HG03108 (cell line): ENCODE data around the gene GRIA4.

Experiments
- ATAC-seq: cut with Tn5 transposase; IDR thresholded peaks from one replicate; pipeline ENCODE4 v1.9.1; 2021; ENCODE audit warnings: moderate library complexity; ENCODE audit not compliant: unreplicated experiment

Gene GRIA4

DNA sequence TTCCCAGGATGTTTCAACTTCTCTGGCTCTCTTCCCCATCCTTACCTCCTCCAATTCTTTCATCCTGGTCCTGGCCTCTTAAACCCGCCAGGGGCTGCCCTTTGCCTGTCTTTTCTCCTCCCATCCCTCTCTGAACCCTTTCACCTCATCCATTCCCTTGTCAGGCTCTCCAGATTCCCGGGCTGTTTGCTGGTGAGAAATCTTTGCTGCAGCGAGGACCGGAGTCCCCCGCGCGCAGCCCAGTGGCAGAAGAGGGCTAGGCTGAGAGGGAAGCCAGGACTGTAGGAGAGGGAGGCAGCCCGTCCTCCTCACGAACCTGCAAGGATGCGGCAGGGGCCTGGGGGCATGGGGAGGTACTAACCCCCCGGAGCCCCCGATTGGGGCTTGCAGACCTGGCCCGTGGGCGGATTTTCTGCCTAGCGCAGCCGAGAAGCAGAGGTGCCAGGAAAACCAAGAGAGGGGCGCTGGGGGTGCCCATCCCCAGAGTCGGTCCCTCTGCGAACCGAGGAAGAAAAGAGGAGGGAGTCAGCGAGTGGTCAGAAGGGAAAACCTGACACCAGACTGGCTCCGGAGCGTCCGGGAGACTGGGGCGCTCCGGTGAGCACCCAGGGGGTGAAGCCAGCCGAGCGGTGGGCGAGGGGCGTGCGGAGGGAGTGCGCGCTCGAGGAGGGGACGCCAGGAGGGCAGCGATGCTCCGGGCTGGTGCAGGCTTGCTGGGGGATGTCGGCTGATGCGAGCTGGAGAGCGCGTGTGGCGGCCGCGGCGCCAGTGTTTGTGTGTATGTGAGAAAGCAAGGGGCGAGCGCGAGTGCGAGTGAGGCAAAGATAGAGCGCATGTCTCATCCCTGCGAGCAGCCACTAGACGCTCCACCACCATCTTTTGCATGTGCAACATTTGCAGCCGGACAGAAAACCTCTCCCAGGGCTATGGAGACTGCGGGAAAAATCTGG is at the start of gene GRIA4:
GRIA4 (plus strand) TSS at position 242 of the 950 bp plus-strand sequence. CDS start 925 bp downstream, outside the sequence.
- no peak for ATAC-seq

- ATAC-seq = no peak
Observed at GRCh38 chr11:105573091-105573490, 36.8 kb upstream of the GRIA4 start.

DNA sequence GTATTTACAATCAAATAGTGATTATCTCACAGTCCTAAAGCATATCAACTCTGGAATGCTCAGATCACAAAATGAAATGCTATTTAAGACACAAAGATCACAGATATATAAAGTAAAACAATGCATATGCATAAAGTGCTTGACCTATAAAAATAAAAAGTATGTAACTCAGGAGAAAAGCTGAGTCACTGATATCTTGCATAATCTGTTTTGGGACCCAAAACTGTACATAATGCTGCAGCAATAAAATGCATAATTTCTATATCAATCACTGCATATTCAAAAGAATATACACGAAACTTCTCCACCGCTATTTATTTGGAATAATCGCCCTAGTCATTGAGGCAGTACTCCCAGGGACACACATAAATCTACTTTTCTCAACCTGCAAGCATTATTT is 34.9 kb upstream of the GRIA4 start:
- no peak for ATAC-seq

DNA sequence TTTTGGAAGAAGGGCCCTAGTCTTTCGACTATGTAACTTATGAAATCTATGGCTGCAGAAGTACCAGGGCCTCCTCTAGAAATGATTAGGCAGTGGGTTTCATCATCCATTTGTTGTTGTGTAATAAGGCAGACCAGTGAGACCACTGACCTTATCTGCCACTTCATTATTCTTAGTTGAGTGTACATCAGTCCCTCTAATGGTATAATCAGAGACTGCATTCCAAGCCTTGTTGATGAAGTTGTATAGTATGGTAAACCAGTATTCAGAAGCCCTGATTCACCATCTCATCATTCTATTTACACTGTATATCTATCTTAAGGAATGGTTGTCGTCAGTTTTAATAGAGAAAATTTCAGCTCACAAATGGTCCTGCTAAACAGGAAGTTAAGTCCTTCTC is 32.2 kb upstream of the GRIA4 start:
- ATAC-seq = no peak

GRCh38 chr11:105579111-105579510 is 30.8 kb upstream of the GRIA4 start:
- no peak for ATAC-seq

DNA sequence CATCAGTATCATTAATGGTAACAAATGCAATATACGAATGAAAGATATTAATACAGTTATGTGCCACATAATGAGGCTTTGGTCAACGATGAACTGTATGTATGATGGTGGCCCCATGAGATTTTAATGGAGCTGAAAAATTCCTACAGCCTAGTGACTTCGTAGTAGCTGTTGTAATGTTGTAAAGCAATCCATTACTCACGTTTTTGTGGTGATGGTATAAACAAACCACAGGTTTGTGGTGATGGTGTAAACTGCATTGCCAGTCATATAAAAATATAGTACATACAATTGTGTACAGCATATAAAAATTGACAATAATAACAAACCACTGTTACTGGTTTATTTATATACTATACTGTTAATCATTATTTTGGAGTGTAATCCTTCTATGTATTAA is 27.4 kb upstream of the GRIA4 start:
- no peak for ATAC-seq

DNA sequence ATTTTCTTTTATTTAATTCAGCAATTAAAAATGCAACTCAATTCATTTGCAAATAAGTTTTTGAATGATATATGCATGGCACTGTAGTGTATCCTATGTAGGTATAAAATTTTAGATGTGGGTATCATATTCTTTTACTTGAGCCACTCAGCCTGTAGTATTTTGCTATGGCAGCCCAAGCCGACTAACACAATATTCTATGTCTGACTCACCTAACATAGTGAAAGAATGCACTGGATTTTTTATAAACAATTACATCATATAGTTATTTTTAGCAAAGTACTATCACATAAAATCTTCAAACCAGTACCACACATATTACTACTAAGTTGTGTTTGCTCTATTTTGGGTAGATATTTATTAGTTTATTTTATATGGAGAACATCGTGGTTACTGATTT is 21.9 kb upstream of the GRIA4 start:
- ATAC-seq = no peak

DNA sequence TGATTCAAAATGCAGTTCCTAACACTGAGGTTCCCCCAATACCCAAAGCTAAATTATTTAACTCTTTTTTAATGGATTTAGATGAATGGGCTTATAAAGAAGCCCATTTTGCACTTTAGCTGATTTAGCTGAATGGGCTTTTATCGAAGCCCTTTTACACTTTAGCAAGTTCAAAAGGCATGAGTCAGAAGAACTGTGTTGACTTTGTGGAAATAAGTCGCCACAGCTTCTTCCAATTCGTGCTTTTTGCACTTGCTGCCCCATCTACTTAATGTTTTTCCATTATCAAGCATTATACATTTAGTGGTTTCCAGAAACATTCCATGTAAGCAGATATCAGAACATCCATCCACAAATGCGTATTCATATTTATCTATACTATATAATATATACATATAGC is 20.5 kb upstream of the GRIA4 start:
- no peak for ATAC-seq

GRCh38 chr11:105592035-105592434 is 17.8 kb upstream of the GRIA4 start:
- no peak for ATAC-seq

- ATAC-seq = no peak
Observed at GRCh38 chr11:105598371-105598770, 11.5 kb upstream of the GRIA4 start.

- no peak for ATAC-seq
Observed at GRCh38 chr11:105603156-105603555, 6.7 kb upstream of the GRIA4 start.

GRCh38 chr11:105609341-105609781 is 512 bp upstream of the GRIA4 start:
- peak; percentile 66 for ATAC-seq

DNA sequence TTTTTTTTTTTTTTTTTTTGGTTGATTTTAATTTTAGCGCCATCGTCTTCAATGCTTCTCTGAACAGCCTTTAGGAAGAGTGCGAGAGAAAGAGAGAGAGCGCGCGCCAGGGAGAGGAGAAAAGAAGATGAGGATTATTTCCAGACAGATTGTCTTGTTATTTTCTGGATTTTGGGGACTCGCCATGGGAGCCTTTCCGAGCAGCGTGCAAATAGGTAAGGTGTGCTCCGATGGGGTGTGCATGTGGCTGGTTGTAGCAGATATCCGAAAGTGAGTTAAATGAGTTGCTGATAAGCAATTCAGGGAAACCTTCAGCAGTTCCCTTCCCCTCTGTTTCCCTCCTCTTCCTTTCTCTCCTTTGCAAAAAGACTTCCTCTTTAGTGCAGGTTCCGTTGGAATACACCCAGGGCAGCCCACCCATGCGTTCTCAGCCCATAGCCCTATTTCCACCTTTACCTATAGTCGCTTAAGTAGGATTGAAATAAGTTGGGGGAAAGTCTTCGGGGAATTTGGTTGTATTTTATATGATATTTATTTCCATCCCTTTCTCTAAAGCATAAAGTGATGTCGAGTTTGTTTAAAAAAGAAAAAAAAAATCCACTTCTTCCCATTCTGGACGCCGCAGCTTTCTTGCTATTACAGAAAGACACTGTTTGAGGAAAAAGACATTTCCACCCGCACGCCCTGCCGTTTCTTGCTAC is 1.1 kb downstream of the GRIA4 start:
- no peak for ATAC-seq

- ATAC-seq = no peak
Observed at GRCh38 chr11:105611572-105612441, 1.9 kb downstream of the GRIA4 start.

DNA sequence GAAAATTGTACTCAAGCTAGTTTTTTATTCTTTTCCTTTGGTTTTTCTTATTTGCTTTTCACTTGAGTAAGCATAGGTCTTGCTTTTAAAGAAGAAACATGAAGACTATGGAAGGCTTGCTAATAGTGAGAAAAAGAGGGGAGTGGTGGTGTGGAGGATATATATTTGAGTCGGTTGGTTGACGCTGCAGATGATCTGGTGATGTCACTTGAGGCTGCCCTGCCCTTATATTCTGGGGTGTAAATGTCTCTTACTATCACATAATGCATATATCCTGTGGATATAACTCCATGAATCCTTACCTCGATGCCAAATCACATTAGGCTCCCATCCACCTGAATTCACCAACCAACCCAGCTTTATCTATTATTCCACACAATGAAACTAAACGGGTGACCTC is 2.9 kb downstream of the GRIA4 start:
- ATAC-seq = no peak

DNA sequence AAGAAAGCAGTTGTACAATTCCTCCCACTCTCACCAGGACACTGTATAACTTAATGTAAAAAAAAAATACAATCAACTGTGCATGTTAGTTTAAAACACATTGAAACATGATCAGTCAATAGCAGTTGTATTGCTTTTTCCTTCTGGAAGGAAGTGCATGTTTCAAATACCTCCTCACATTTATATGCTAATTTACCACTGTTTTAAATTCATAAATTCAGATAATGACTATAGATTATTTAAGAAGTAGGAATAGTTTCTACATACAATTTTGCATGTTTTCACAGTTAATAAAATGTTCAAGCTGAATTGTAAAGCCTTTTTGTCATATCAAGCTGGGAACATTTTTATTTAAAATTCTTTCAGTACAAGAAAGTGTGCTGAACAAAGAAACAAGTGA is 3.3 kb downstream of the GRIA4 start:
- ATAC-seq = no peak

GRCh38 chr11:105618343-105618955 is 8.6 kb downstream of the GRIA4 start:
- no peak for ATAC-seq

- no peak for ATAC-seq
Observed at GRCh38 chr11:105619556-105619955, 9.7 kb downstream of the GRIA4 start.

- no peak for ATAC-seq
Observed at GRCh38 chr11:105622016-105622415, 12.1 kb downstream of the GRIA4 start.

DNA sequence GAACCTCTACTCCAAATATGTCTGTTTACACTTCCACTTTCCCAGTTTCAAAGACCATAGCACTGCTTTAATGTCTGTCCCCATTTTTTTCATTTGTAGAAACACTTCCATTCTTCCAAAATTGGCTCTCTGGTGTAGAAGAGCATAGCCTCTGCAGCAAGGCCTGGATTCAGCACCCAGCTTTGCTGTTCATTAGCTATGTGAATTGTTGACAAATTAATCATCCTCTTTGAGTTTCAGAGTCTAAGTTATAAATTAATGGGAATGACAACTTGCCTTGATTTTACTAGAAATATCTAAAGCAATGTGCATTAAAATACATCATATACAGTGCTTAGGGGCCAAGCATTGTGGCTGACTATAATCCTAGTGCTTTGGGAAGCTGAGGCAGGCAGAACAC is 22.4 kb downstream of the GRIA4 start:
- ATAC-seq = no peak

DNA sequence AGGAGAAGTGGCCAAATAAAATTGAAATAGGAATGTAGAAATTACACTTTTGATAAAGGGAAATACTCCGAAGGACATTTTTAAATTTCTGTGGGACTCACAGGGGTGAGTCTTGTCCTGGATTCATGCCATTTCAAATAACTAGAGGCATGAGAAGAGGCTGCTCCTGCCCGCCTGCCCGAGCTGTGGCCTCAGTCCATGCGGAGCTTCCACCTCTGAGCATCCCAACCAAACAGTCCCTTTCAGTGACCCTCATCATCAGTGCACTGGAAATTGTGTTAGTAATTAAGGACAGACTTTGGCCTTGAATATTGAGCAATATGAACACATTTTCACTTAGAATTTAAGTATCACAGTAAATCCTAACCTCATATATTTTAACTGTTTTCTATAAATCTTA is 25.6 kb downstream of the GRIA4 start:
- ATAC-seq = no peak
